ENCODE data around the gene RENBP.

Gene RENBP

GRCh38 chrX:153944140-153944799 is at the start of gene RENBP:
RENBP (minus strand) TSS chrX:153944643; CDS start chrX:153944610, 33 bp downstream.
- no peak for TF ChIP-seq CTCF (IDR thresholded peaks at IDR 0.05)

- no peak for TF ChIP-seq CTCF (IDR thresholded peaks at IDR 0.05)
Measured at GRCh38 chrX:153993978-153994377, 49.5 kb upstream of the RENBP start.

- TF ChIP-seq CTCF (IDR thresholded peaks at IDR 0.05), result no peak
Measured at GRCh38 chrX:153993079-153993478, 48.6 kb upstream of the RENBP start.

GRCh38 chrX:153992180-153992579 is 47.7 kb upstream of the RENBP start:
- TF ChIP-seq CTCF (IDR thresholded peaks at IDR 0.05), result no peak

- TF ChIP-seq CTCF (IDR thresholded peaks at IDR 0.05), result no peak
Measured at GRCh38 chrX:153991013-153991580, 46.7 kb upstream of the RENBP start.

GRCh38 chrX:153989973-153990655 is 45.7 kb upstream of the RENBP start:
- TF ChIP-seq CTCF (IDR thresholded peaks at IDR 0.05), result no peak

- TF ChIP-seq CTCF (IDR thresholded peaks at IDR 0.05), result no peak
Measured at GRCh38 chrX:153988493-153988892, 44.0 kb upstream of the RENBP start.
